Coronary artery (tissue), 2 donors: Measurements from ENCODE around the gene HEBP1.

Experiments
- DNase-seq: peaks from one replicate; pipeline ENCODE4 v3.0.0-alpha.2; 2017; ENCODE audit warnings: low spot score
- H3K27ac ChIP-seq, 2 donors: fragments of 200-600 bp; sonication (generic); one replicate each; pipeline ENCODE4 v1.5.1; 2016 to 2019
- H3K4me3 ChIP-seq: fragments of 200-600 bp; sonication (generic); 2 replicates; pipeline ENCODE4 v1.5.1; 2016; ENCODE audit warnings: mild to moderate bottlenecking, moderate library complexity
- TF ChIP-seq, protein P1 (sequence below): fragments of 200-600 bp; sonication (generic); IDR thresholded peaks from one replicate; pipeline ENCODE4 v1.5.1; 2019; ENCODE audit warnings: antibody characterized with exemption

HEBP1 gene

DNA sequence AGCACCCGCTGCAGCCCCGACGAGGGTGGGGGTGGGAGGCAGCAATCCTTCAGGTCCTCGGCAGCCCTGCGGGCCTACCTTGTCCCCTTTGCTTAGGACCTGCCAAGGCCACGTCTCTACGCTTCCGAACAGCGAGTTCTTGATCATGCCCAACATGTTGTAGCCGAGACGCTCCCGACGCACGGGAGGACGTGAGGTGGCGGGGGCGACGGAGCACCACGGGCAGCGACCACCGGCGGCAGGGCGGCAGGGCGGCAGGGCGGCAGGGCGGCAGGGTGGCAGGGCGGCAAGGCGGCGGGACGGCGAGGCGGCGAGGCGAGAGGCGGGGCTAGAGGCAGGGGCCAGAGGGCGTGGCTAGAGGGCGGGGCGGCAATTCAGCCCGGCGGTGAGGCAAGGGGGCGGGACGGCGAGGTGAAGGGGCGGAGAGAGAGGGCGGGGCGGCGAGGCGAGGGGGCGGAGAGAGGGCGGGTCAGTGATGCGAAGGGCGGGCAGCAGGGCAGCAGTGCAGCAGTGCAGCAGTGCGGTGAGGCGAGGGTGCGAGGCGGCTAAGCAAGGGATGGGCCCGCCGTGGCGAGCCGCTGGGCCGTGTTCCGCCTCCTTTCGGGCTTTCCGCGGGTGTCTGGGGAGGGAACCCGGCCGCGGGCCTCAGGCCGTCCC is at the start of gene HEBP1:
Gene HEBP1 (minus strand): TSS at position 307 of the 657 bp plus-strand sequence. CDS start 151 bp downstream, at position 156.
- TF ChIP-seq, protein P1, sequence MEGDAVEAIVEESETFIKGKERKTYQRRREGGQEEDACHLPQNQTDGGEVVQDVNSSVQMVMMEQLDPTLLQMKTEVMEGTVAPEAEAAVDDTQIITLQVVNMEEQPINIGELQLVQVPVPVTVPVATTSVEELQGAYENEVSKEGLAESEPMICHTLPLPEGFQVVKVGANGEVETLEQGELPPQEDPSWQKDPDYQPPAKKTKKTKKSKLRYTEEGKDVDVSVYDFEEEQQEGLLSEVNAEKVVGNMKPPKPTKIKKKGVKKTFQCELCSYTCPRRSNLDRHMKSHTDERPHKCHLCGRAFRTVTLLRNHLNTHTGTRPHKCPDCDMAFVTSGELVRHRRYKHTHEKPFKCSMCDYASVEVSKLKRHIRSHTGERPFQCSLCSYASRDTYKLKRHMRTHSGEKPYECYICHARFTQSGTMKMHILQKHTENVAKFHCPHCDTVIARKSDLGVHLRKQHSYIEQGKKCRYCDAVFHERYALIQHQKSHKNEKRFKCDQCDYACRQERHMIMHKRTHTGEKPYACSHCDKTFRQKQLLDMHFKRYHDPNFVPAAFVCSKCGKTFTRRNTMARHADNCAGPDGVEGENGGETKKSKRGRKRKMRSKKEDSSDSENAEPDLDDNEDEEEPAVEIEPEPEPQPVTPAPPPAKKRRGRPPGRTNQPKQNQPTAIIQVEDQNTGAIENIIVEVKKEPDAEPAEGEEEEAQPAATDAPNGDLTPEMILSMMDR: no peak
- H3K27ac ChIP-seq: peak within 1 kb of the TSS; percentile 96 to 98
- peak within 1 kb of the TSS; percentile 85 for H3K4me3 ChIP-seq
- peak; percentile 95 for DNase-seq

GRCh38 chr12:13049816-13050215 is 49.8 kb upstream of the HEBP1 start:
- Histone ChIP-seq H3K4me3 (no peak overlapping the region), H3K27ac (no peak overlapping the region)
- TF ChIP-seq, protein P1: no peak
- no peak for DNase-seq

- TF ChIP-seq, protein P1: no peak
- H3K4me3 ChIP-seq: no peak overlapping the region
- no peak overlapping the region for H3K27ac ChIP-seq
- no peak for DNase-seq
Observed at GRCh38 chr12:13046964-13047363, 46.9 kb upstream of the HEBP1 start.

GRCh38 chr12:13045816-13046215 is 45.8 kb upstream of the HEBP1 start:
- H3K4me3 ChIP-seq: no peak overlapping the region
- DNase-seq: no peak
- no peak overlapping the region for H3K27ac ChIP-seq
- TF ChIP-seq, protein P1: no peak

- TF ChIP-seq, protein P1: no peak
- DNase-seq: no peak
- Histone ChIP-seq H3K27ac (no peak overlapping the region), H3K4me3 (peak overlapping the region; percentile 86)
Observed at GRCh38 chr12:13044906-13045299, 44.8 kb upstream of the HEBP1 start.

DNA sequence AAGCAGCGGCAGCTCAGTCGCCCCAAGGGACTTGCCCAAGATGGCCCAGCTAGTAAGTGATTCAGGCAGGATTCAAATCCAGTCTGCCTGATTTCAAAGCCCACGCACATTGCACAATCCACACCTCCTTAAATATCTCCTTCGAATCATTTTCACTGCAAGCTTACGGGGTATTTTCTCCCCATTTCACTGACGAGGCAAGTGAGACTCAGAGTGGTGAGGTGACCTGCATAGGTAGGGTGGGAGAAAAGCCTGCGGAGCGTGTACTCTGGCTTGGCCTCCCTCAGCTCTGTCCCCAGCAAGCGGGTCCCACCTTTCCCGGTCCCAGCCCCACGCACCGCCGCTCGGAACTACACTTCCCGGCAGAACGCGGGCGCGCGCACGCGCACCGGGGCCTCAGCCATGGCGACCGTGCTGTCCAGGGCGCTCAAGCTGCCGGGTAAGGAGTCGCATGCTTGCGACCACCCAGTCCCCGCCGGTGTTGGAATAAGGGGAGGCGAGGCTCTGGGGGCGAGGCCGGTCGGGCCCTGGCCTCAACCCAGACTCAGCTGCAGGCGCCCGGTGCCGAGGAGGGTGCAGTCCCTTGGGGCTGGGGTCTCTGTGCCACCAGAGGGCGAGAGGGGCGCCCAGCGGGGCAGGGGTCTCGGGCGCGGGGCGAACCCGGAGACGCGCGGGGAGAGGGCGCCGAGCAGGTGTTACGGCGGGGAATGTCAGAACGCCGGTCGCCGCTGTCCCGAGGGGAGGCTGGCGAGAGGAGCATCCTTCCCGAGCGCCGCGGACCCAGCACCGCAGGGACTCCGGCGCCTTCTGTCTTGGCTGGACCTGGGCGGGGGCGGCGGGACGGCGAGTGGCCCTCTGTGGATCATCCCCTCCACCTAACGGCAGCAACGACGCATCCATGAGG is 44.2 kb upstream of the HEBP1 start, which contains the start of gene FAM234B:
Gene FAM234B (plus strand): TSS at position 380 of the 904 bp plus-strand sequence. CDS start 23 bp downstream, at position 403.
- peak within 1 kb of the TSS; percentile 86 for H3K4me3 ChIP-seq
- DNase-seq: peak; percentile 81
- peak within 1 kb of the TSS in 1 of 2 donors; percentile 70 for H3K27ac ChIP-seq
- TF ChIP-seq, protein P1: no peak
